Measurements from ENCODE around the gene HMCN2.

Gene HMCN2

DNA sequence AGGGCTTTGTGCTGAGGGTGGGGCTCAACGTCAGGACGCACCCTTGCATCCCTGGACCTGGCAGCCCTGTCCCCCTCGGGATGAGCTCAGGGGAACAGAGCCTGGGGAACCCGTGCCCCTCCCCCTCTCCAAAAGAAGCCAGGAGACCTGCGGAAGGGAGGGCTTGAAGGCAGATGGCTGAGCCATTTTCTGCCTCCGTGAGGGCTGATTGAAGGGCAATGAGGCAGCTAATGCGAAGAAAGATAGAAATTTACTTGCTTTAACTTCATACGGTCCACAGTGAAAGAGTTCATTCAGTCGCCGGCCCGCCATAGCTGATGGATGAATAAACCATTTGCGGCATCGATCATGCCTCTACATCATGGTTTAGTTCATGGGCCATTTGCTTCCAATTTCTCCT is 208.0 kb downstream of the HMCN2 start:
- no peak for DNase-seq

DNA sequence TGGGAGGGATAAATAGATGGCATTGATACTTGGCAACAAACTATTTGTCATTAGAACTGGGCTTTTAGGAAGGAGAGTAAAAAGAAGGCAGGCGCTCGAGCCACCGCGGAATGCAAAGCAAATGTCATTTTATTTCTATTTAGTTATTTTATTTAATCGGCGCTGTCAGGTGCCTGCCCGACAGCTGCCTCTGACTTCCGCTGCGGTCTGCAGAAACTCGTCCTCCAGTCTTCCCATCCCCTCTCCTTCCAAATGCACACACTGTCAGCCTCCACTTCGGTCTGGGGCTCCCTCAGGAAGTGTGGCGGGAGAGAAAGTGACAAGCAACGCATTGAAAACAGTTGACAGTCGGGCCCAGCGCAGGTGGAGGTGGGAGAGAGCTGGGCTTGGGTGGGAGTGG is 208.5 kb downstream of the HMCN2 start:
- DNase-seq: no peak

DNA sequence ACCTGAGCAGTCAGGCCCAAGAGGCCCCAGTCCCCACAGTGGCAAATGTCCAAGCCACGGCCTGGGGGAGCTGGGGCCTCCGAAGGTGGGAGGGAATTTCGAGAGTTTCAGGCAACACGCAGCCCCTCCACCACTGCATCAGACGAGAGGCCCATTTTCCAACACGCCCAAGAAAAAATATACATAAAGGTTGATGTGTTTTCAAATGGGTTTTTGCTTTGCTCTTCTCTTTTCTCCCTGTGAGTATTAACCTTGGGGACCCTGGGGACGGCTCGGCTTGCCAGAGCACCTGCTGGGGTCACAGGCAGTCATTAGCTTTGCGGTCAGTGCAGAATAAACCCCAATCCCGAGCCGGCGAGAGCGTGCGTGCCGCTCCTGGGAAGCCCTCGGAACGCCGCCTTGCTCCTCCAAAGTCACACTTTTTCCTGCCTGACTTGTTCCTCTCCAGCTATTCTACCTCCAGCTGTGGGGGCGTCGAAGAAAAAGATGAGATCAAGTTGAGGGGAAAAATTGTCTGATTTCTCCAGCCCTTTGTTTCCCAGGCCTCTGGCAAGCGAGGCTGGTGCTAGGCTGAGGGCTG is 210.7 kb downstream of the HMCN2 start:
- no peak for DNase-seq

DNA sequence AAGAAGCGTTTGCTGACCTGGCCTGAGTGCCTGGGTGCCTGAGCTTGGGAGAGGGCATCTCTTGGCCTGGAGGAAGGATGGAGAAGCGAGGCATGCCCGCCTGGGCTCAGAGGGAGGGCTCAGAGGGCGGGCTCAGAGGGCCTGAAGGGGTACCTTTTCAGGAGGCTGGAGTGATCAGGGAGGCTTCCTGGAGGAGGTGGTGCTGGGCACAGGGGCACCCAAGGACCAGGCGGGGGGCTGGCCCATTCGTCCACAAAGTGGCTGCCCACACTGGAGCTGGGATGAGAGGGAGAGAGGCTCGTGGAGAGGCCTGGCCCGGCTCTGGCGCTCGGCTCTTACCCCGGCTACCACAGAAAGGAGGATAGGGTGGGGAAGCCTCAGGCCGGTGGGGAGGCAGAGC is 212.0 kb downstream of the HMCN2 start:
- DNase-seq: no peak

DNA sequence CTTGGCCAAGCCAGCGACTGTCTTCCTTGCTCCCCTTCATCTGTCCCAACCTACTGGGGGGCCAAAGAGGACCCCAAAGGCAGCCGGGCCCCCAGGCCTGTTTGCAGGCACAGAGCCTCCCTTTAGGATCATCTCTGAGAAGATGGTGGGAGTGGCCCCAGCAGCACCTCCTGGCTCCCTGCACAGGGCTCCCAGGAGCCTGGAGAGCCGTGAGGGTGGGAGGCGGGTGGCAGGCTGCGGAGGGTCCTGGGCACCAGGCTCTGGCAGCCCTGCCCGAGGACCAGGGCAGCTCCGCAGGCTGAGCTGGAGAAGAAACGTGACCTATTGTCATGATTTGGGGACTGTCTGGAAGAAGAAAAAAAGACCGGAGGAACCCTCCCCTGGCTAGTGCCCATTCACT is 212.6 kb downstream of the HMCN2 start:
- DNase-seq: no peak

DNA sequence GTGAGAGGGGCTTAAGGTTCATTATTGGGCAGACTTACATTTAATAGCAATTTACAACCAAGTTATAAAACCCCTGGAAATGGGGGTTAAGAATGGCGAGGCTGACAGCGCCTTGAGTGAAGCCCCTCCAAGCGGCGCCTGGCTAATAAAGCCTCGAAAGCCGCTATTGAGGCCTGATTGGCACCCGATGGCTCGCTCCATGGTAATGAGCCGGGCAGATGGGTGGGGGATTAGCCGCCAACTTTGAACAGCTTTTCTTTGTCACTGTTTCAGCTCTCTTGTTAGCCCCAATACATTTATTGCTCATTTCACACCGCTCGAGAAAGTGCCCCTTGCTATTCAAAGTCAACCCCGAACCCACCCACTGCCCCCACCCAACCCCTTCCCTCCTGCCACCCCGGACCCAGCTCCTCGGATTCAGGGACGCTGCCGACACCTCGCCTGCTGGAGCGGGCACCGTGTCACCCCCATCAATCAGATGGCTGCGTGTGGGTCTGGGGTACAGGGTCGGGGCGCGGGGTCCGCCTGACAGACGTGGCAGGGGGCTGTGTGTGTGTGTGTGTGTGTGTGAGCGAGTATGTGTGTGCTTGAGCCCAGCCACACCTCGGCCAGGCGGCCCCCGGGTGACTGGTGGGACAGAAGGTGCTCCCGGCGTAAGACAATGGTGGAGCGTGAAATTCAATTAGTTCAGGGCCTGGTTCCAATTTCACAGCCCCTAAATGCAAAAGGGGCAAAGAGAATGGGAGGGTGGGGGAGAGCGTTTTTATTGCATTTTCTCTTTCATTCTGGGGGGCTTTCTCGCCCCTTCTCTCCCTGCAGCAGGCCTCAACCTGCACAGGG is 213.4 kb downstream of the HMCN2 start:
- no peak for DNase-seq

DNA sequence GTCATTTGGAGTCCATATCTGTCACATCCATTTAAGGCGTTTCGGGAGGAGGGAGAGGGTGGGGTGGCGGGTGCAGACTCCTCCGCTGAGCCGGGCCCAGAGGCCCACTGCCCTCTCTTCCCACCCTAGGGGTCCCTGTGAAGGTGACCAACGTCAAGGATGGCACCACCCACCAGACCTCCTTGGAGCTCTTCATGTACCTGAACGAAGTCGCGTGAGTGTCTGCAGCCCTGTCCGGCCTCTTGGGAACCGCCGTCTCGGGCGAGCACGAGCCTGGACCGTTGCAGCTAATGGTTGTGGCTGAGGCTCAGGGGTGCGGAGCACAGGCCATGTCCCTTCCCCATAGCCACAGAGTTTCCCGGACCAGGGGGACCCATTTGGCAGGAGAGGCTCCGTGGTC is 214.0 kb downstream of the HMCN2 start:
- no peak for DNase-seq

DNA sequence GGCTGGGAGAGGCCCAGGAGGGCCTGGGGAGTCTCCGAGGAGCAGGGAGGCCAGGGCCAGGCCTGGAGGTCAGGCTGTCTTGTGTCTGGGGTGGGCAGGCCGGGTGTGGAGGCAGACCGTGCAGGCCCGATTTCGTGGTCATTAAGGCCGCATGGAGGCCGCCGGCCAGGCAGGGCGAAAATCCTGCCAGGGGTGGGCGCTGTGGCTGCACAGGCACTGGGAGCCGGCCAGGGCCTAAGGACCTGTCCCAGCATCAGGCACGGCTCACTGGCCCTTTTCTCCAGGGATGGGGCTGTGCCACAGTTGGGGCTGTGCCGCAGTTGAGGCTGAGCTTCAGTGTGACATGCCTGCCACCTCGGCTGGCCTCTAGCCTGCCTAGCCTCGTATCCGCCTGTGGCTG is 215.1 kb downstream of the HMCN2 start:
- DNase-seq: no peak

DNA sequence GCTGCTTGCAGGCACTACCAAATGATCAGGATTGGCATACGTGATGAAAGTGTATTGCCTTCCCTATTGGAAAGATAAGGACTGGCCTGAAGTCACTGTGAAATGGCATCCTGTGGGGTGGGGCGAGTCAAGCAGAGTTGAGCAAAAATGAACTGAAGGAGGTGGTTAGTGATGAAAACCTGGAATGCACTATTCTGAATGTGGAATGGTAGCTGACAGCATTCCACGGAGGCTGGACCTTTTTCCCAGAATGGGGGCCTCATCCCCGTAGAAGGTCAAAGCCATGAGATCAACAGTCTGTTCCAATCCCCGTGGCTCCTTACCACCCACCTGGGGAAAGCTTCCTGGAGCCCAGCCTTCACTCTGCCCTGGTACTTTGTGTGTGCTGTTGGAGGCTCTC is 216.9 kb downstream of the HMCN2 start:
- DNase-seq: no peak

DNA sequence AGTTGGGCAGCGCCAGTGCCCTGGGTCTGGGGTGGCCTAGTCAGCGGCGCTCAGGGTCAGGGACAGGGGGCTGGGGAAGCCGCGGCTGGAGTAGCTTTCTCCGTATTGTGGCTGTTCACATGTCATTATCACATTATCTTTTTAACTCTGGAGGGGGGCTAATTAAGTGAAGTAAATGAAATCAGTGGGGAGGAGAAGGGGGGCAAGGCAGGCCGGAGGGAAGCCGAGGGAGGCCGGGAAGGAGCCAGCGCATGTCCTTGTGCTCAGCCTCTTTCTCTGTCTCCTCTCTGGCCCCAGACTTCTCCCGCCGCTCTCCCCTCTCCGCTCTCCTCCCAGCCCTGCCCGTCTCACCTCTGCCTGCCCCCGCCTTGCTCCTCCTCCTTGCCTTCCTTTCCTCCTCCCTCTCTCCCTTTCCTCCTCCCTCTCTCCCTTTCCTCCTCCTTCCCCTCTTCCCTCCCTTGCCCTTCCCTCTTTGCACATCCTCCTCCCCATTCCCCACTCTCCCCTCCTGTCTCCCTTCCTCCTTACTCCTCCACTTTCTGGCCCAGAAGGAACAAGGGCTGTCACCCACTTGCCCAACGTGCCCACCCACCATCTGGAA is 217.9 kb downstream of the HMCN2 start:
- DNase-seq: no peak
